Naive B cell (primary cell): ENCODE results near the gene CYFIP2. TPM values are rescaled to one million over a fixed set of nuclear protein-coding genes. Genes with fewer than 3 reads are reported as not detected.

Experiments used
- ATAC-seq, 2 donors: fragments of 150-1000 bp; cut with Tn5 transposase; 2 replicates each; pipeline ENCODE4 v1.10.0; 2021; ENCODE audit warnings: low read depth in 2 of 2, mild to moderate bottlenecking in 2 of 2, moderate library complexity in 2 of 2
- DNase-seq: peaks from one replicate; pipeline ENCODE4 v3.0.0; 2022
- H3K27ac Mint-ChIP-seq, 6 donors: one replicate each; pipeline ENCODE4 v1.8.0; 2020 to 2022; ENCODE audit warnings: mild to moderate bottlenecking in 6 of 6, mixed read lengths in 6 of 6, moderate library complexity in 5 of 6, inconsistent platforms in 2 of 6
- H3K27me3 Mint-ChIP-seq, 3 donors: one replicate each; pipeline ENCODE4 v1.8.0; 2021 to 2022; ENCODE audit warnings: mixed read lengths in 3 of 3, mild to moderate bottlenecking in 1 of 3
- H3K36me3 Mint-ChIP-seq, 2 donors: one replicate each; pipeline ENCODE4 v1.8.0; 2020 to 2022; ENCODE audit warnings: mixed read lengths in 2 of 2, inconsistent platforms in 1 of 2, mild to moderate bottlenecking in 1 of 2
- H3K4me1 Mint-ChIP-seq, 3 donors: one replicate each; pipeline ENCODE4 v1.8.0; 2020 to 2022; ENCODE audit warnings: mixed read lengths in 3 of 3, inconsistent platforms in 1 of 3, mild to moderate bottlenecking in 1 of 3, moderate library complexity in 1 of 3
- H3K4me3 Mint-ChIP-seq, 8 donors: one replicate each; pipeline ENCODE4 v1.8.0; 2020 to 2022; ENCODE audit warnings: mild to moderate bottlenecking in 8 of 8, mixed read lengths in 8 of 8, moderate library complexity in 8 of 8, inconsistent platforms in 2 of 8
- H3K9me3 Mint-ChIP-seq, 7 donors: one replicate each; pipeline ENCODE4 v1.8.0; 2020 to 2022; ENCODE audit warnings: mixed read lengths in 7 of 7, mild to moderate bottlenecking in 5 of 7, inconsistent platforms in 2 of 7, moderate library complexity in 1 of 7
- polyA plus RNA-seq, 6 donors: library from polyadenylated mRNA; unstranded; fragments of 300-500 nt; fragmentation: Illumina TruSeq; gene quantifications; one replicate each; pipeline ENCODE4 v1.2.3, GENCODE V29; 2021; ENCODE audit warnings: low read depth in 6 of 6

Gene CYFIP2
- polyA plus RNA-seq, 6 donors from 2014 or later, result 306 to 461 (median 348) TPM

DNA sequence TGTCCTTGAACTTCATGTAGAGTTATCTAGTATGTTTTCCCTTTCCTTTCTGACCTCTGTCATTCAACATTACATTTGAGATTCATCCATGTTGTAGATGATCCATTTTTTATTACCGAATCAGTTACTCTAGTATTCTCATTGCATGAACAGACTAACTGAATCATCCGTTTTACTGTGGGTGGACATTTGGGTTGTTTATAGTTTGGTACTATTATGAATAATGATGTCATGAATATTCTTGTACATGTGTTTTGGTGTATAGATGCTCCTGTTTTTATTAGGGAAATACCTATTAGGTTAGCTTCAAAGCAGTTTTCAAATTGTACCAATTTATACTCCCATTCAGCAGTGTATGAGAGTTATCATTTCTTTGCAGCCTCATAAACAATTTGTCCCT lies 99.8 kb downstream of the CYFIP2 start:
- peaks cover 32 to 35% of the 10 kb centered on the region in 2 donors for H3K36me3 Mint-ChIP-seq

DNA sequence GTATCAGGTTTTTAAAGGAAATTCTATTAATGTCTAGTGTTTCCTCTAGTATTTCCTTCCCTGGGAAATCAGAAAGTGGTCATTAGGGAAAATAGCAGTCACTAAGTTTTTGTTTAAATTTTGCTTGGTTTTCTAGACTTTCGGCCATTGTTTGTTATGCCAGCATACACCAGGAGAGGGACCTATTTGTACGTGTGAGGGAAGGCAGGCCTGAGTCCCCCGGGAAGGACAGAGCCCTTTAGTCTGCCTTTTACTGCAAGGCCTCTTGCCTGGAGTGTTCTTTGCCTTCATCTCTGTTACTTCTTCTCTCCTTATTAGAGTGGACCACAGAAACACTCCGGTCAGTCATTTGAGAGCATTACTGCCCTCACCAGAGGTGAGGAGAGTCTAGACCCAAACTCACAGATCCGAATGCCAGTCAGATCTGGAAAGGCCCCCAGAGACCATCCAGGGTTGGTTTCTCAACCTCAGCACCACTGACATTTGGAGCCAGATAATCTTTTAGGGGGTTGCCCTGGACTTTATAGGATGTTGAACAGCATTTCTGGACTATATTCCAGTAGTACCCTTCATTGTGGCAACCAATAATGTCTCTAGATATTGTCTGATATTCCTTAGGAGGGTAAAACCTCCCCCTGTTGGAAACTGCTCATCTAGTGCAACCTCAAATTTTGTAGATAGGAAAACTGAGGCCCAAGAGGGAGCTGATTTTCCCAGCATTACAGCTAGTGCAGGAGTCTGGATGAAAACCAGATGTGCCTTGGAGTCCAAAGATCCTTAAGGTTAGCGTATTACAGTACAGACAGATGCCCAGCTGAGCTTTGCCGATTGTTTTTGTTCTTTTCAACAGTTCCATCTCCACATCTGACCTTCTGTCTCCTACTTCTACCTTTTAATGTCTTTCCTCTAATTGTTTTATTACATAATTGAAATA lies 101.1 kb downstream of the CYFIP2 start:
- peaks cover 0 to 7% (median 3%) of the 10 kb centered on the region in 3 donors for H3K4me1 Mint-ChIP-seq
- no peaks in the 10 kb centered on the region for H3K27me3 Mint-ChIP-seq
- peak in 1 of 2 donors; percentile 27 for ATAC-seq
- DNase-seq, result no peak
- H3K27ac Mint-ChIP-seq, result peak overlapping the region; percentile 13 to 82 (median 34)
- peaks cover 28 to 34% of the 10 kb centered on the region in 2 donors for H3K36me3 Mint-ChIP-seq
- H3K9me3 Mint-ChIP-seq, result no peaks in the 10 kb centered on the region
- no peak overlapping the region for H3K4me3 Mint-ChIP-seq

More for the DNA sequence above, 99.8 kb downstream of the CYFIP2 start:
- DNase-seq (no peak), ATAC-seq (no peak)
- Mint-ChIP-seq H3K27ac (no peak overlapping the region), H3K4me1 (peaks cover 0 to 7% (median 3%) of the 10 kb centered on the region in 3 donors), H3K4me3 (no peak overlapping the region), H3K27me3 (no peaks in the 10 kb centered on the region), H3K9me3 (no peaks in the 10 kb centered on the region)

DNA sequence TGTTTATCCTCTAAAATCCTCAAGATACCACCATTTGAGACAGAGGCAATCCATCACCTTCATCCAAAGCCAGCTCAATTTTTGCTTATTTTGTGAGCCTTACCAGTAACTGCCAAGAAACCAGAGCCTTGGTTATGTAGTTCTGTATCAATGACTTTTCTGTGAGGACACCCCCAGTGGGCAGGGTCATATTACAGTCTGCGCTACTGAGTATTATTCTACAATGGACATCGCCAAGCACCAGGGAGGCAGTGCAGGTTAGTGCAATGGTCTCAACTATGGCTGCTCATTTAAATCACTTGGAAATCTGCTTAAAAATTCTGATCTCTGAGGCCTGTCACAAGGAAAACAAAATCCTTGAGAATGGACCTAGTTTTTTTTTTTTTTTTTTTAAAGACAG lies 103.6 kb downstream of the CYFIP2 start:
- no peak overlapping the region for H3K4me3 Mint-ChIP-seq
- H3K27ac Mint-ChIP-seq, result peak overlapping the region in 1 of 6 donors; percentile 39
- no peaks in the 10 kb centered on the region for H3K27me3 Mint-ChIP-seq

DNA sequence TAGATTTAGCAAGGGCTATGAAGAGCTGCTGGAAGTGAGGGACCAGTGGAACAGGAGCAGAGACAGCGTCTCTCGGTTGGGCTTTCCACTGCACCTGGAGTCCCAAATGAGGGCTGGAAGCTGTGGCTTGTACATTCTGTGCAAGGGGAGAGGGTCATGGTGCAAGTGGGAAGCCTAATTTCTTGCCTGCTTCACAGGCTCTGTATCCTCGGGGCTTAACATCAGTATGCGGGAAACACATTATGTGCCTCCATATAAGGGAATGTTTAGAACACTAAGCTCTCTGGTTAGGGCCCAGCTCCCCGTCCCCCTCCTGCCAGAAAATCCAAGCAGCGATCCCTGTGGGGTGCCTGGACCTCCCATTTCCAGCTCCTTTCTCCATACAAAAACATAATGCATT lies 105.0 kb downstream of the CYFIP2 start:
- Mint-ChIP-seq H3K27me3 (no peaks in the 10 kb centered on the region), H3K9me3 (no peaks in the 10 kb centered on the region), H3K4me1 (peaks cover 0 to 2% (median 0%) of the 10 kb centered on the region in 3 donors), H3K4me3 (peak overlapping the region in 1 of 8 donors; percentile 33), H3K36me3 (peaks cover 26 to 31% of the 10 kb centered on the region in 2 donors), H3K27ac (peak overlapping the region in 5 of 6 donors; percentile 10 to 72 (median 27))
- DNase-seq (no peak), ATAC-seq (no peak)

More for the DNA sequence above, 103.6 kb downstream of the CYFIP2 start:
- Mint-ChIP-seq H3K9me3 (no peaks in the 10 kb centered on the region), H3K36me3 (peaks cover 27 to 30% of the 10 kb centered on the region in 2 donors), H3K4me1 (no peaks in the 10 kb centered on the region)
- ATAC-seq (no peak), DNase-seq (no peak)

DNA sequence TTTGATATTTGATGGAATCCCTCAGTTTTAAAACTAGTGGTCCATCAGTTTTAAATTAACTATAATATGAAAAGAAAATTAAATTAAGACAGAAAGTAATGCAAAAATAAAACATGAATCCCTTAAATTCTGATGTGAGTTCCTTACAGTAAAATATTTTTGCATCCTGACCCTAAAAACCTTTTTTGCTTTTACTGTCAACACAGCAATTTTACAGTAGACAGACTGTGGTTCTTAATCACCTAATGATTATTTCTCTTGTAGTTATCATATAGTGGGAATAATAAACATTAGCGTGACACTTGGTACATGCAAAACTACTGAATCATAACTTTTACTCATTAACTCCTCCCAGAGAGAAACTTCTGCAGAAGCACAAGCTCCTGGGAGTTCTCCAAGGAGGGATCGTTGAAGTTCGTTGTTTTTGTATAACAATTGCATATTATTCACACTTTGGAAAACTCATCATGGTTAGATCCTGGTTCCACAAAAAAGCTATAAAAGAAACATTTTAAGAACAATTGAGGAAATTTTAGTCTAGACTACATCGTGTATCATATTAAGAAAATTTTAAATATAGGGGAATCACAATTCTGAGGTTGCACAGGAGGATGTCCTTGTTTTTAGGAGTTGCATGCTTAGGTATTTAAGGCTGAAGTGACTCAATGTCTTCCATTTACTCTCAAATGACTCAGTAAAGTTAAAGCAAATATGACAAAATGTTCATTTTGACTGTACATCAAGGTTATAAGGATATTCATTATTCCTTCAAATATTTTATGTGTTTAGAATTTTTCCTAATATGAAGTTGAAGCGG lies 105.9 kb downstream of the CYFIP2 start:
- no peak for DNase-seq
- H3K27ac Mint-ChIP-seq, result peak overlapping the region in 3 of 6 donors; percentile 16 to 78 (median 26)
- peaks cover 2 to 7% (median 2%) of the 10 kb centered on the region in 3 donors for H3K4me1 Mint-ChIP-seq
- ATAC-seq, result no peak
- H3K27me3 Mint-ChIP-seq, result no peaks in the 10 kb centered on the region
- H3K4me3 Mint-ChIP-seq, result no peak overlapping the region
- H3K36me3 Mint-ChIP-seq, result peaks cover 35 to 37% of the 10 kb centered on the region in 2 donors
- H3K9me3 Mint-ChIP-seq, result no peaks in the 10 kb centered on the region

DNA sequence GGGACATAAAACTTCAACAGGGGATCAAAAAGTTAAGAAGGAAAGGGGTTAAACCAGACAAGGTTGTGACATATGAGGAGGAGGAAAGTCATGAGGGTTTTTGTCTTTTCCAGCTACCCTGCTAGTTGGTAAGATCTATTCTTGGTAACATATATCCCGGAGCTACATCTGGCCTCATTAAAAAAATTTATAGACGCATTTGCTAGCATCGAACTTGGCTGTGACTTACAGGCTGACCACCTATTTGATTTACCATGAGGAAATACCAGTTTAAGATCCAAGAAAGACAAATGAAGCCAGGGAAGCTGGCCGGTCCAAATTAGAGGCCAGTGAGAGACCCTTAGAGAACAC lies 106.5 kb downstream of the CYFIP2 start:
- Mint-ChIP-seq H3K4me3 (no peak overlapping the region), H3K27me3 (no peaks in the 10 kb centered on the region), H3K4me1 (peaks cover 5 to 10% (median 7%) of the 10 kb centered on the region in 3 donors), H3K9me3 (no peaks in the 10 kb centered on the region), H3K36me3 (peaks cover 41 to 42% of the 10 kb centered on the region in 2 donors), H3K27ac (peak overlapping the region in 3 of 6 donors; percentile 16 to 78 (median 26))
- DNase-seq (no peak), ATAC-seq (no peak)

GRCh38 chr5:157378509-157378908 lies 112.6 kb downstream of the CYFIP2 start:
- DNase-seq, result no peak
- Mint-ChIP-seq H3K4me3 (no peak overlapping the region), H3K36me3 (peaks cover 22 to 30% of the 10 kb centered on the region in 2 donors), H3K27me3 (no peaks in the 10 kb centered on the region), H3K9me3 (no peaks in the 10 kb centered on the region), H3K4me1 (peaks cover 5 to 12% (median 10%) of the 10 kb centered on the region in 3 donors), H3K27ac (peak overlapping the region in 2 of 6 donors; percentile 63 to 73)
- no peak for ATAC-seq

DNA sequence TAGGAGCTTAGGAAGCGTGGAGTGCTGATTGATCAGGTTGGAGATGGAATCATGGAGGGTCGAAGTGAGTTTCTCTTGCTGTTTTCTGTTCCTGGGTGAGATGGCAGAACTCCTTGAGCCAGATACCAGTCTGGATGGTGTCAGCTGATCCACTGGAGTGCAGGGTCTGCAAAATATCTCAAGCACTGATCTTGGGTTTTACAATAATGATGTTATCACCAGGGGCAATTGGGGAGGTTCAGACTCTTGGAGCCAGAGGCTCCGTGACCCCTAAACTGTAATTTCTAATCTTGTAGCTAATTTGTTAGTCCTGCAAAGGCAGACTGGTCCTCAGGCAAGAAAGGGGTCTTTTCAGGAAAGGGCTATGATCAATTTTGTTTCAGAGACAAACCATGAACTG lies 114.1 kb downstream of the CYFIP2 start:
- H3K27ac Mint-ChIP-seq, result peak overlapping the region in 3 of 6 donors; percentile 7 to 58 (median 47)
- no peaks in the 10 kb centered on the region for H3K27me3 Mint-ChIP-seq
- DNase-seq, result no peak
- H3K4me1 Mint-ChIP-seq, result peaks cover 5 to 12% (median 10%) of the 10 kb centered on the region in 3 donors
- no peaks in the 10 kb centered on the region for H3K9me3 Mint-ChIP-seq
- peaks cover 31 to 35% of the 10 kb centered on the region in 2 donors for H3K36me3 Mint-ChIP-seq
- H3K4me3 Mint-ChIP-seq, result no peak overlapping the region
- no peak for ATAC-seq

DNA sequence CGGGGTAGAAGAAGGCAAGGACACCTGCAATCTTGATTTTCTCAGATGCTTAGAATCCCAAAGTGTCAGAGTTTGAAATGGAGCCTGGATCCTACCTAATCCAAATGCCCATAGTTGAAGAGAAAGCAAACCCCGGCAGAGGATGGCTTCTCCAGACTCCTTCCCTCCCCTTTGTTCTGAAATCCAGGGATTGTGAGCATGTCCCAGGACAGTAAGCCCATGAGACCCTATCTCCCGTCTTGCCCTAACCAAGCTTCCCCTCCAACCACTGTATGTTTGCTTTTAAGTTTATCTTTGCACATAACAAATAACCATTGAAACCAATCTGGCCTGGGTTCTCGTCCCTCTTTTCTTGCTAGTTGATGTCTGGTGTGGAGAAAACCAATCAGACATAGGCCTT lies 115.8 kb downstream of the CYFIP2 start:
- no peaks in the 10 kb centered on the region for H3K27me3 Mint-ChIP-seq
- peaks cover 19 to 26% of the 10 kb centered on the region in 2 donors for H3K36me3 Mint-ChIP-seq
- H3K4me1 Mint-ChIP-seq, result peaks cover 3 to 11% (median 4%) of the 10 kb centered on the region in 3 donors
- no peak overlapping the region for H3K4me3 Mint-ChIP-seq
- no peaks in the 10 kb centered on the region for H3K9me3 Mint-ChIP-seq
- H3K27ac Mint-ChIP-seq, result peak overlapping the region in 3 of 6 donors; percentile 49 to 95 (median 70)
- ATAC-seq, result no peak
- DNase-seq, result no peak

GRCh38 chr5:157382996-157383800 lies 117.3 kb downstream of the CYFIP2 start:
- H3K36me3 Mint-ChIP-seq, result peaks cover 17 to 23% of the 10 kb centered on the region in 2 donors
- no peaks in the 10 kb centered on the region for H3K27me3 Mint-ChIP-seq
- H3K9me3 Mint-ChIP-seq, result no peaks in the 10 kb centered on the region
- no peak for DNase-seq
- H3K4me1 Mint-ChIP-seq, result no peaks in the 10 kb centered on the region
- H3K4me3 Mint-ChIP-seq, result no peak overlapping the region
- ATAC-seq, result no peak
- peak overlapping the region in 1 of 6 donors; percentile 54 for H3K27ac Mint-ChIP-seq

DNA sequence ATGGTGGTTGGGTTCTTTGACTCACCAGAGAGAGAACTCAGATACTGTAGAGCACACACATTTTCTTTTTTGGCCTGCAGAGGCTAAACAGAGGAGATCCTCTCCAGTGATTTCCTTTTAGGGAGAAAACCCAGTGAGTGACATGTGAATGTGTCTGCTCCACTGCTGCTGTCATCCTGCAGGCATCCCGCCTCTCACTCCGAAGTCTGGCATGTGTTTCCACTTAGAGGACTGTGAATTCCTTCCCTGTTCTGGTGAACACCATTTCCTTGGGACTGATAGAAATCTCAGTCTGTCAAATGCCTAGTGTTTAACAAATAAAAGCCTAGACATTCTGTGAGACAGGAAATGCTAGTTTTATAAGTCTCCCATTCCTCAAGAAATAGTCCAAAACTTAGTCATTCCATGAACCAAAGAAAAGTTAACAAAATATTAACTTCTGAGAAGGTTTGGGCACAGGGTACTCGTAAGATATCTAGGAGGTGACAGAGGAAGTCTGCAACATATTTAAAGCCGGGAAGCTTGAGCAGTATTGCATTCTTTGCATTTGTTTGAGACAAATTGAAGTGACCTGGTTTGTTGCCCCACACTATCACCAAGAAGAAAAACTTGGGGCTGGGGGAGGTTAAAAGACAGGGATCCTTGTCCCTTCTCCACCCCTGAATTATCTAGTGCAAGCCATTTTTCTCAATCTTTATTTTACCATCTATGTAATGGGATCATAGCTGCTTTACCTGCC lies 119.2 kb downstream of the CYFIP2 start:
- DNase-seq (no peak), ATAC-seq (no peak)
- no peaks in the 10 kb centered on the region for H3K27me3 Mint-ChIP-seq
- peaks cover 17 to 23% of the 10 kb centered on the region in 2 donors for H3K36me3 Mint-ChIP-seq
- peak overlapping the region in 2 of 6 donors; percentile 47 to 70 for H3K27ac Mint-ChIP-seq
- H3K4me3 Mint-ChIP-seq, result no peak overlapping the region
- no peaks in the 10 kb centered on the region for H3K4me1 Mint-ChIP-seq
- H3K9me3 Mint-ChIP-seq, result no peaks in the 10 kb centered on the region

- Mint-ChIP-seq H3K36me3 (peaks cover 34% of the 10 kb centered on the region in 2 donors), H3K27me3 (no peaks in the 10 kb centered on the region), H3K9me3 (no peaks in the 10 kb centered on the region), H3K4me1 (no peaks in the 10 kb centered on the region), H3K27ac (peak overlapping the region in 4 of 6 donors; percentile 56 to 95 (median 78)), H3K4me3 (no peak overlapping the region)
- ATAC-seq, result no peak
- no peak for DNase-seq
Observed at GRCh38 chr5:157387041-157387563, 121.2 kb downstream of the CYFIP2 start.
